ENCODE data around the gene INTS2.

DNA sequence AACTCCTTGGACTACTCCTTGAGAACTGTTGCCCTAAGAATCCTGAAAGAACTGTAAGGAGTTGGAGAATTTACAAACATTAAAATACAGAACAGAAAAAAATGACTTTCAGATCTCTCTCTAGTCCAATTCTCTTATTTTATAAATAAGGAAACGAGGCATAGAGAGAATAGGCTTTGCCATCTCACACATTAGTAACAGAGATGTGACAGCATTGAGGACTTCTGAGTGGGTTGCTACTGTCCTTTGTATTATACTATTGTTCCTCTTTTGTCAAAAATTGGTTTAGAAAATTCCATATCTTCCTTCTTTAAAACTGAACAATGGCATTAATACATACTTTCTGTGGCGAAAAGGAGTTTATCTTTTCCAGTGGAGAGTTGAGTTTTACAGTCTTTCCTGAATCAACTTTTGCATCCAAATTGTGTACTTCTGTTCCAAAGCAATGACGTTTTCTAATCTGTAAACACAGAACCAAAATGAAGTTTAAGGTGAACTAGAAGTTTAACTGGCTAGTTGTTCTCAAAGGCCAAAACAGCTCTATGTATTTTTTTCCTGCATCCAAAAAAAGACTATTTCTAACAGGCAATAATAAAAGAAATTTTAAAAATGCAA, 80.9 kb downstream of the INTS2 start:
- TF ChIP-seq, protein P1, sequence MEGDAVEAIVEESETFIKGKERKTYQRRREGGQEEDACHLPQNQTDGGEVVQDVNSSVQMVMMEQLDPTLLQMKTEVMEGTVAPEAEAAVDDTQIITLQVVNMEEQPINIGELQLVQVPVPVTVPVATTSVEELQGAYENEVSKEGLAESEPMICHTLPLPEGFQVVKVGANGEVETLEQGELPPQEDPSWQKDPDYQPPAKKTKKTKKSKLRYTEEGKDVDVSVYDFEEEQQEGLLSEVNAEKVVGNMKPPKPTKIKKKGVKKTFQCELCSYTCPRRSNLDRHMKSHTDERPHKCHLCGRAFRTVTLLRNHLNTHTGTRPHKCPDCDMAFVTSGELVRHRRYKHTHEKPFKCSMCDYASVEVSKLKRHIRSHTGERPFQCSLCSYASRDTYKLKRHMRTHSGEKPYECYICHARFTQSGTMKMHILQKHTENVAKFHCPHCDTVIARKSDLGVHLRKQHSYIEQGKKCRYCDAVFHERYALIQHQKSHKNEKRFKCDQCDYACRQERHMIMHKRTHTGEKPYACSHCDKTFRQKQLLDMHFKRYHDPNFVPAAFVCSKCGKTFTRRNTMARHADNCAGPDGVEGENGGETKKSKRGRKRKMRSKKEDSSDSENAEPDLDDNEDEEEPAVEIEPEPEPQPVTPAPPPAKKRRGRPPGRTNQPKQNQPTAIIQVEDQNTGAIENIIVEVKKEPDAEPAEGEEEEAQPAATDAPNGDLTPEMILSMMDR (IDR thresholded peaks at IDR 0.05; ENCODE audit: insufficient read depth, low read length) = no peak
- TF ChIP-seq GABPA (IDR thresholded peaks at IDR 0.05; ENCODE audit: low read depth) (no peak), POLR2AphosphoS5 (IDR thresholded peaks at IDR 0.05; ENCODE audit: low read depth) (no peak)
